ENCODE measurements around the gene HSCB. TPM values are rescaled to one million over a fixed set of nuclear protein-coding genes. Genes with fewer than 3 reads are reported as not detected.

The HSCB gene
- total RNA-seq, 1 experiment from 2014 or later: 21.2 TPM

- no peaks in the 10 kb centered on the region; the same call in 1 of the 2 replicates for H3K4me1 ChIP-seq (ENCODE audit: insufficient read depth, low read length)
- peak within 1 kb of the TSS; percentile 97 for H3K4me2 ChIP-seq (ENCODE audit: insufficient read depth, insufficient read length, low read length)
- H3K4ac ChIP-seq (ENCODE audit: low read depth, low read length): peak within 1 kb of the TSS; percentile 76; the same call in 1 of the 2 replicates
- no peak within 1 kb of the TSS for H3T11ph ChIP-seq (ENCODE audit: low read length)
- no peak within 1 kb of the TSS for H2AK5ac ChIP-seq (ENCODE audit: insufficient read length, low read length)
- peak within 1 kb of the TSS; percentile 65 for H3K56ac ChIP-seq (ENCODE audit: insufficient read length, low read depth, low read length)
- H2BK12ac ChIP-seq (ENCODE audit: insufficient read length, low read depth, low read length): peak within 1 kb of the TSS; percentile 17
- H2BK15ac ChIP-seq (ENCODE audit: low read depth, low read length): no peak within 1 kb of the TSS
- no peak for TF ChIP-seq CTCF (conservative IDR thresholded peaks at IDR 0.05)
- Mint-ChIP-seq H3K4me3 (peak within 1 kb of the TSS; percentile 87 to 94), H3K27me3 (ENCODE audit: low read depth) (no peaks in the 10 kb centered on the region), H3K9me3 (no peaks in the 10 kb centered on the region; a peak in 1 of 5 replicates), H3K4me1 (peaks cover 17 to 28% of the 10 kb centered on the region in 2 experiments), H3K27ac (peak within 1 kb of the TSS; percentile 99 to 100 (median 100)), H3K36me3 (ENCODE audit: insufficient read depth in 1 of 3, low read depth in 3 of 3) (peaks cover 30 to 40% (median 39%) of the 10 kb centered on the region in 3 experiments)
- no peaks in the 10 kb centered on the region for H3K79me1 ChIP-seq (ENCODE audit: insufficient read depth, low read depth, low read length, poor library complexity, severe bottlenecking)
- peak within 1 kb of the TSS; percentile 88 for H4K5ac ChIP-seq (ENCODE audit: insufficient read length, low read depth, low read length)
- no peaks in the 10 kb centered on the region for H3K27me3 ChIP-seq (ENCODE audit: insufficient read depth, low read length)
- no CpG with 5 or more reads among the region's 78 CpGs for WGBS (ENCODE audit: extremely low coverage, insufficient read length, low lambda C conversion rate)
- H3K23me2 ChIP-seq (ENCODE audit: insufficient read length, low read depth, low read length, poor library complexity, severe bottlenecking): peaks cover 15% of the 10 kb centered on the region
- H3K79me2 ChIP-seq (ENCODE audit: insufficient read depth, low read length): peaks cover 7% of the 10 kb centered on the region; the same call in 1 of the 2 replicates
- H3K27ac ChIP-seq (ENCODE audit: insufficient read length, low read depth, low read length): peak within 1 kb of the TSS; percentile 58
- H3K18ac ChIP-seq (ENCODE audit: insufficient read length, low read depth, low read length): peak within 1 kb of the TSS; percentile 94
- H3K9me3 ChIP-seq (ENCODE audit: control insufficient read depth, low read depth, low read length): no peaks in the 10 kb centered on the region
- H4K8ac ChIP-seq (replicated peaks; ENCODE audit: insufficient read length, low read depth, low read length): peak within 1 kb of the TSS; percentile 13
- DNase-seq: peak; percentile 91
- H2BK5ac ChIP-seq (ENCODE audit: insufficient read length, low read length): peak within 1 kb of the TSS; percentile 55
- H4K20me1 ChIP-seq (ENCODE audit: control insufficient read depth, insufficient read depth, insufficient read length): no peaks in the 10 kb centered on the region
- peak within 1 kb of the TSS; percentile 99 for H3K9ac ChIP-seq (ENCODE audit: extremely low read depth, insufficient read length, low read length)
- peak within 1 kb of the TSS; percentile 44 for H4K91ac ChIP-seq (ENCODE audit: insufficient read length, low read depth, low read length)
- peak within 1 kb of the TSS; percentile 52 for H2BK120ac ChIP-seq (ENCODE audit: low read depth, low read length, poor library complexity, severe bottlenecking)
- peak within 1 kb of the TSS; percentile 9 for H3K23ac ChIP-seq (ENCODE audit: insufficient read length, low read depth, low read length)
- no peak within 1 kb of the TSS for H2AFZ ChIP-seq (ENCODE audit: low read length)
- peak within 1 kb of the TSS; percentile 98 for H3K14ac ChIP-seq (ENCODE audit: insufficient read depth, low read length)
- H2BK20ac ChIP-seq (ENCODE audit: low read depth, low read length, poor library complexity, severe bottlenecking): no peak within 1 kb of the TSS
These were observed 58.6 kb downstream of the HSCB start, which contains the start of gene XBP1 for GRCh38 chr22:28800308-28801041. Gene XBP1 (minus strand): TSS chr22:28800569.
